GM20000 (cell line): Measurements from ENCODE around the gene KLK14.

Experiments used
- DNase-seq: peaks from one replicate; pipeline ENCODE4 v3.0.0; 2012; ENCODE audit warnings: low spot score
- CTCF ChIP-seq: IDR thresholded peaks from 2 replicates; pipeline ENCODE4 v1.5.1; 2012; ENCODE audit warnings: mild to moderate bottlenecking, control low read depth; ENCODE audit errors: extremely low read depth, missing control alignments

The KLK14 gene

GRCh38 chr19:51108066-51108804 lies 25.5 kb upstream of the KLK14 start, which contains the start of gene CTU1:
Gene CTU1, minus strand, starts transcription at chr19:51108409. Its CDS starts 3,840 bp downstream, at chr19:51104569.
- DNase-seq, result peak; percentile 97
- TF ChIP-seq CTCF, result no peak

- DNase-seq, result no peak
- TF ChIP-seq CTCF, result no peak
These were observed 24.8 kb upstream of the KLK14 start for GRCh38 chr19:51107406-51108065.

- no peak for DNase-seq
- TF ChIP-seq CTCF, result no peak
These were observed 21.2 kb upstream of the KLK14 start for GRCh38 chr19:51103926-51104341.

GRCh38 chr19:51102991-51103390 lies 20.3 kb upstream of the KLK14 start:
- DNase-seq, result no peak

GRCh38 chr19:51101171-51101865 lies 18.6 kb upstream of the KLK14 start:
- DNase-seq, result no peak
- no peak for TF ChIP-seq CTCF

More at GRCh38 chr19:51102991-51103390, 20.3 kb upstream of the KLK14 start:
- TF ChIP-seq CTCF, result no peak

- TF ChIP-seq CTCF, result no peak
These were observed 17.9 kb upstream of the KLK14 start for GRCh38 chr19:51100601-51101000.

GRCh38 chr19:51099047-51099382 lies 16.3 kb upstream of the KLK14 start:
- DNase-seq, result no peak
- no peak for TF ChIP-seq CTCF

More at GRCh38 chr19:51100601-51101000, 17.9 kb upstream of the KLK14 start:
- DNase-seq, result no peak
